GM21619 (cell line): ENCODE measurements around the gene ZNF438.

Experiments
- ATAC-seq: cut with Tn5 transposase; IDR thresholded peaks from one replicate; pipeline ENCODE4 v1.9.1; 2021; ENCODE audit not compliant: unreplicated experiment

The ZNF438 gene

GRCh38 chr10:30894221-30894620, 137.4 kb downstream of the ZNF438 start:
- ATAC-seq = no peak

GRCh38 chr10:30893208-30893607, 138.5 kb downstream of the ZNF438 start:
- ATAC-seq = no peak

GRCh38 chr10:30887839-30888238, 143.8 kb downstream of the ZNF438 start:
- no peak for ATAC-seq

GRCh38 chr10:30885423-30885822, 146.2 kb downstream of the ZNF438 start:
- ATAC-seq = no peak

- no peak for ATAC-seq
These were observed 147.9 kb downstream of the ZNF438 start for GRCh38 chr10:30883751-30884150.

GRCh38 chr10:30883116-30883515, 148.5 kb downstream of the ZNF438 start:
- no peak for ATAC-seq

- ATAC-seq = no peak
These were observed 149.4 kb downstream of the ZNF438 start for GRCh38 chr10:30882281-30882680.

- no peak for ATAC-seq
These were observed 152.7 kb downstream of the ZNF438 start for GRCh38 chr10:30878920-30879319.

GRCh38 chr10:30877111-30877510, 154.6 kb downstream of the ZNF438 start:
- no peak for ATAC-seq

GRCh38 chr10:30873411-30873810, 158.3 kb downstream of the ZNF438 start:
- ATAC-seq = no peak

- ATAC-seq = no peak
These were observed 160.8 kb downstream of the ZNF438 start for GRCh38 chr10:30870896-30871295.

- no peak for ATAC-seq
These were observed 162.1 kb downstream of the ZNF438 start for GRCh38 chr10:30869566-30869965.

GRCh38 chr10:30868611-30869010, 163.1 kb downstream of the ZNF438 start:
- no peak for ATAC-seq

- no peak for ATAC-seq
These were observed 164.8 kb downstream of the ZNF438 start for GRCh38 chr10:30866896-30867295.

GRCh38 chr10:30865141-30865926, 166.3 kb downstream of the ZNF438 start:
- no peak for ATAC-seq

GRCh38 chr10:30863516-30864210, 168.0 kb downstream of the ZNF438 start:
- ATAC-seq = no peak

GRCh38 chr10:30862486-30862885, 169.2 kb downstream of the ZNF438 start:
- no peak for ATAC-seq

- ATAC-seq = no peak
These were observed 169.7 kb downstream of the ZNF438 start for GRCh38 chr10:30861976-30862375.

- no peak for ATAC-seq
These were observed 170.4 kb downstream of the ZNF438 start for GRCh38 chr10:30861221-30861620.

- no peak for ATAC-seq
These were observed 173.2 kb downstream of the ZNF438 start for GRCh38 chr10:30858499-30858898.

GRCh38 chr10:30857803-30858202, 173.9 kb downstream of the ZNF438 start:
- ATAC-seq = no peak

GRCh38 chr10:30855131-30855530, 176.5 kb downstream of the ZNF438 start:
- ATAC-seq = no peak
